HepG2 (cell line): ENCODE data around the gene CACNA1C. TPM values are rescaled to one million over a fixed set of nuclear protein-coding genes. Genes with fewer than 3 reads are reported as not detected.

Experiments used
- FOSL2 ChIP-seq: sonication (generic); formaldehyde crosslinking; IDR thresholded peaks from 2 replicates; pipeline ENCODE4 v1.4.0; 2020; ENCODE audit warnings: missing genetic modification reagents
- HNRNPH1 ChIP-seq: fragments of 200-400 bp; formaldehyde crosslinking; optimal IDR thresholded peaks from 2 replicates; pipeline ENCODE3; 2017; ENCODE audit warnings: mild to moderate bottlenecking, low read depth, low read length
- IRF2 ChIP-seq: IDR thresholded peaks from 2 replicates; pipeline ENCODE4 v1.6.1; 2018; ENCODE audit warnings: missing genetic modification reagents, missing compliant biosample characterization
- KAT2B ChIP-seq: fragments of 150-350 bp; IDR thresholded peaks from 2 replicates; pipeline ENCODE4 v1.6.1; 2014; ENCODE audit warnings: low read depth, low read length, borderline replicate concordance
- KDM6A ChIP-seq: IDR thresholded peaks from 2 replicates; pipeline ENCODE4 v1.6.1; 2016; ENCODE audit warnings: low read depth
- NKX3-1 ChIP-seq: sonication (generic); formaldehyde crosslinking; IDR thresholded peaks from 2 replicates; pipeline ENCODE4 v1.5.0; 2020; ENCODE audit warnings: missing genetic modification reagents
- RFX3 ChIP-seq: IDR thresholded peaks from 2 replicates; pipeline ENCODE4 v1.6.1; 2016; ENCODE audit warnings: missing biosample characterization, missing genetic modification reagents
- SALL1 ChIP-seq: sonication (generic); formaldehyde crosslinking; IDR thresholded peaks from 2 replicates; pipeline ENCODE4 v1.8.0; 2022; ENCODE audit warnings: mild to moderate bottlenecking, missing genetic modification reagents
- SKIL ChIP-seq: sonication (generic); formaldehyde crosslinking; IDR thresholded peaks from 2 replicates; pipeline ENCODE4 v1.8.0; 2022; ENCODE audit warnings: missing genetic modification reagents, mild to moderate bottlenecking, moderate library complexity, borderline replicate concordance
- SOX13 ChIP-seq, 3 experiments: fragments of 450-650 bp in 1 of 3; sonication (generic) in 1 of 3; formaldehyde crosslinking in 1 of 3; IDR thresholded peaks in 2 of 3; conservative IDR thresholded peaks in 1 of 3; 2 replicates each; pipeline versions ENCODE4 v1.5.0 to v1.6.1; 2016 to 2020; ENCODE audit warnings: antibody characterized with exemption in 1 of 3, mild to moderate bottlenecking in 1 of 3, missing compliant biosample characterization in 1 of 3, missing genetic modification reagents in 1 of 3, moderate library complexity in 1 of 3
- TCF7 ChIP-seq: sonication (generic); IDR thresholded peaks from 2 replicates; pipeline ENCODE4 v1.6.1; 2016; ENCODE audit warnings: antibody characterized with exemption, low read depth
- TEAD3 ChIP-seq: optimal IDR thresholded peaks from 2 replicates; pipeline ENCODE3; 2016; ENCODE audit warnings: borderline replicate concordance
- THAP11 ChIP-seq: IDR thresholded peaks from 2 replicates; pipeline ENCODE4 v1.6.1; 2016; ENCODE audit warnings: missing biosample characterization, missing genetic modification reagents
- ZBTB7B ChIP-seq: sonication (generic); formaldehyde crosslinking; IDR thresholded peaks from 2 replicates; pipeline ENCODE4 v1.4.0; 2020; ENCODE audit warnings: missing genetic modification reagents
- ZNF326 ChIP-seq: sonication (generic); formaldehyde crosslinking; IDR thresholded peaks from 2 replicates; pipeline ENCODE4 v1.4.0; 2020; ENCODE audit warnings: missing genetic modification reagents, borderline replicate concordance
- ZNF34 ChIP-seq: sonication (generic); formaldehyde crosslinking; IDR thresholded peaks from 2 replicates; pipeline ENCODE4 v1.4.0; 2020; ENCODE audit warnings: mild to moderate bottlenecking, missing genetic modification reagents, borderline replicate concordance
- ZNF484 ChIP-seq: sonication (generic); formaldehyde crosslinking; IDR thresholded peaks from 2 replicates; pipeline ENCODE4 v1.5.1; 2020; ENCODE audit warnings: mild to moderate bottlenecking, low read depth, missing genetic modification reagents, borderline replicate concordance
- ZNF619 ChIP-seq: sonication (generic); formaldehyde crosslinking; IDR thresholded peaks from 2 replicates; pipeline ENCODE4 v1.4.0; 2020; ENCODE audit warnings: mild to moderate bottlenecking, missing genetic modification reagents
- polyA plus RNA-seq, 8 experiments: library from polyadenylated mRNA; depleted of rRNA in 3 of 8; stranded (reverse) in 7 of 8; unstranded in 1 of 8; fragments of >200 nt; fragmentation: Illumina TruSeq in 4 of 8; extraction: Trizol in 4 of 8; gene quantifications; 2 replicates each; pipeline versions ENCODE4 v1.2.1 to v1.2.3, GENCODE V29; 2011 to 2016; ENCODE audit warnings: low read depth in 4 of 8, missing spikeins in 1 of 8, mixed read lengths in 1 of 8; ENCODE audit not compliant: insufficient read depth in 1 of 8
- total RNA-seq, 5 experiments: library from RNA; depleted of rRNA; stranded (reverse); fragments of >200 nt; fragmentation: Illumina TruSeq; extraction: Trizol; gene quantifications; 2 replicates each; pipeline ENCODE4 v1.2.3, GENCODE V29; 2016; ENCODE audit warnings: low read depth in 1 of 5
- TF ChIP-seq, protein P1 (sequence below): sonication (generic); formaldehyde crosslinking; IDR thresholded peaks from 2 replicates; pipeline ENCODE4 v1.4.0; 2020; ENCODE audit warnings: missing genetic modification reagents
- TF ChIP-seq, protein P2 (sequence below): fragments of 450-650 bp; IDR thresholded peaks from 2 replicates; pipeline ENCODE4 v1.6.1; 2017; ENCODE audit warnings: mild to moderate bottlenecking
- TF ChIP-seq, protein P3 (sequence below): IDR thresholded peaks from 2 replicates; pipeline ENCODE4 v1.6.1; 2012; ENCODE audit warnings: low read length, improper control_type of control experiment

The CACNA1C gene
- total and polyA plus RNA-seq, 2 of the 13 experiments (the other 11 are each of a cell fraction or from before 2014, with no cell fraction given) = not detected

DNA sequence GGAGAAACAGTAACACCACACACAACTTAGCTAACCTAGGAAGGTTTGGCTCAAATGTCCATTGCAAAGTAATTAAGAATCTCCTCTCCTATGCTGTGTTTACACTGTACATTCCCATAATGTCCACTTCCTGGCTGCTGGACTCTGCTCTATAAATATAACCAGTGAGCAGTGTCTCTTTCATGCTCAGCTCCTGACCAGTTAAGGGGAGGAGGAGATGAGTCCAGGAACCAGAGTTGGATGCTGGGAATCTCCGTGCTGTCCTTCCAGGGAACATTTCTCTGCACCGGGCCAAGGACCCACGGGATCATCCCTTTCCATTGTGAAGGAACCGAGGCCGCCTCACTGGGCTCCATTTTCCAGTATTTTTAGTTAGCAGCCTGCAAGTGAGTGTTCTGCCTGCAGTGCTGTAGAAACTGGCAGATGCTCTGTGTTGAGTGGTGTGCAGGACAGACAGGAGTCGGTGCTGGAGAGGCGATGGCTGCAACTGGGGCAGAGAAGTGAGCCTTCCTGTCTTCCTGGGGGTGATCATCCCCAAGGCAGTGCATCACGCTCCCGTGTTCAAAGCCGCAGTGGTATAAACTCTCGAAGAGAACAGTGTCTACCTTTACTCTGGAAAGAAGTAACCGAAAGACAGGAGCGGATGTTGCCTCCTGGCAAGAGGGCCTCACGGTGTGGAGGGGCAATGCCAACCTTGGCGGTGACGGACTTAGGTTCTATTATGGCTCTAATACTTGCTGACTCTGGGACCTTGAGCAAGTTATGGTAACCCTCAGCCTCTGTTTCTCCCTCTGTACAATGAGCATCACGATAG, 195.5 kb downstream of the CACNA1C start (continued):
- peak; percentile 77; the same call in 1 of the 2 replicates for TF ChIP-seq IRF2 (CRISPR knock-in tag)
- no peak for TF ChIP-seq ZNF619 (CRISPR knock-in tag)
- TF ChIP-seq HNRNPH1 = no peak
- TF ChIP-seq, protein P1, sequence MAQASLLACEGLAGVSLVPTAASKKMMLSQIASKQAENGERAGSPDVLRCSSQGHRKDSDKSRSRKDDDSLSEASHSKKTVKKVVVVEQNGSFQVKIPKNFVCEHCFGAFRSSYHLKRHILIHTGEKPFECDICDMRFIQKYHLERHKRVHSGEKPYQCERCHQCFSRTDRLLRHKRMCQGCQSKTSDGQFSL (CRISPR knock-in tag) = peak; percentile 30; the same call in 1 of the 2 replicates
- TF ChIP-seq SALL1 (CRISPR knock-in tag) = peak; percentile 94
- TF ChIP-seq, protein P2, sequence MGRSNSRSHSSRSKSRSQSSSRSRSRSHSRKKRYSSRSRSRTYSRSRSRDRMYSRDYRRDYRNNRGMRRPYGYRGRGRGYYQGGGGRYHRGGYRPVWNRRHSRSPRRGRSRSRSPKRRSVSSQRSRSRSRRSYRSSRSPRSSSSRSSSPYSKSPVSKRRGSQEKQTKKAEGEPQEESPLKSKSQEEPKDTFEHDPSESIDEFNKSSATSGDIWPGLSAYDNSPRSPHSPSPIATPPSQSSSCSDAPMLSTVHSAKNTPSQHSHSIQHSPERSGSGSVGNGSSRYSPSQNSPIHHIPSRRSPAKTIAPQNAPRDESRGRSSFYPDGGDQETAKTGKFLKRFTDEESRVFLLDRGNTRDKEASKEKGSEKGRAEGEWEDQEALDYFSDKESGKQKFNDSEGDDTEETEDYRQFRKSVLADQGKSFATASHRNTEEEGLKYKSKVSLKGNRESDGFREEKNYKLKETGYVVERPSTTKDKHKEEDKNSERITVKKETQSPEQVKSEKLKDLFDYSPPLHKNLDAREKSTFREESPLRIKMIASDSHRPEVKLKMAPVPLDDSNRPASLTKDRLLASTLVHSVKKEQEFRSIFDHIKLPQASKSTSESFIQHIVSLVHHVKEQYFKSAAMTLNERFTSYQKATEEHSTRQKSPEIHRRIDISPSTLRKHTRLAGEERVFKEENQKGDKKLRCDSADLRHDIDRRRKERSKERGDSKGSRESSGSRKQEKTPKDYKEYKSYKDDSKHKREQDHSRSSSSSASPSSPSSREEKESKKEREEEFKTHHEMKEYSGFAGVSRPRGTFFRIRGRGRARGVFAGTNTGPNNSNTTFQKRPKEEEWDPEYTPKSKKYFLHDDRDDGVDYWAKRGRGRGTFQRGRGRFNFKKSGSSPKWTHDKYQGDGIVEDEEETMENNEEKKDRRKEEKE = no peak
- TF ChIP-seq ZNF326 = no peak
- TF ChIP-seq NKX3-1 (CRISPR knock-in tag) = no peak
- no peak for TF ChIP-seq KAT2B
- TF ChIP-seq TCF7 = peak; percentile 80
- no peak for TF ChIP-seq RFX3 (CRISPR knock-in tag)
- TF ChIP-seq, protein P3, sequence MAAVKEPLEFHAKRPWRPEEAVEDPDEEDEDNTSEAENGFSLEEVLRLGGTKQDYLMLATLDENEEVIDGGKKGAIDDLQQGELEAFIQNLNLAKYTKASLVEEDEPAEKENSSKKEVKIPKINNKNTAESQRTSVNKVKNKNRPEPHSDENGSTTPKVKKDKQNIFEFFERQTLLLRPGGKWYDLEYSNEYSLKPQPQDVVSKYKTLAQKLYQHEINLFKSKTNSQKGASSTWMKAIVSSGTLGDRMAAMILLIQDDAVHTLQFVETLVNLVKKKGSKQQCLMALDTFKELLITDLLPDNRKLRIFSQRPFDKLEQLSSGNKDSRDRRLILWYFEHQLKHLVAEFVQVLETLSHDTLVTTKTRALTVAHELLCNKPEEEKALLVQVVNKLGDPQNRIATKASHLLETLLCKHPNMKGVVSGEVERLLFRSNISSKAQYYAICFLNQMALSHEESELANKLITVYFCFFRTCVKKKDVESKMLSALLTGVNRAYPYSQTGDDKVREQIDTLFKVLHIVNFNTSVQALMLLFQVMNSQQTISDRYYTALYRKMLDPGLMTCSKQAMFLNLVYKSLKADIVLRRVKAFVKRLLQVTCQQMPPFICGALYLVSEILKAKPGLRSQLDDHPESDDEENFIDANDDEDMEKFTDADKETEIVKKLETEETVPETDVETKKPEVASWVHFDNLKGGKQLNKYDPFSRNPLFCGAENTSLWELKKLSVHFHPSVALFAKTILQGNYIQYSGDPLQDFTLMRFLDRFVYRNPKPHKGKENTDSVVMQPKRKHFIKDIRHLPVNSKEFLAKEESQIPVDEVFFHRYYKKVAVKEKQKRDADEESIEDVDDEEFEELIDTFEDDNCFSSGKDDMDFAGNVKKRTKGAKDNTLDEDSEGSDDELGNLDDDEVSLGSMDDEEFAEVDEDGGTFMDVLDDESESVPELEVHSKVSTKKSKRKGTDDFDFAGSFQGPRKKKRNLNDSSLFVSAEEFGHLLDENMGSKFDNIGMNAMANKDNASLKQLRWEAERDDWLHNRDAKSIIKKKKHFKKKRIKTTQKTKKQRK = no peak
- TF ChIP-seq THAP11 = peak; percentile 72
- TF ChIP-seq ZBTB7B (CRISPR knock-in tag) = no peak
- TF ChIP-seq SKIL (CRISPR knock-in tag) = 0 out of 2 replicates have a peak, but pooled peaks have one; percentile 30
- TF ChIP-seq ZNF34 (CRISPR knock-in tag) = no peak
- peak; percentile 46; the same call in 1 of the 2 replicates for TF ChIP-seq SOX13 (IDR thresholded peaks at IDR 0.05)
- peak in 1 of 2 experiments; percentile 77; a peak in 2 of 4 replicates for TF ChIP-seq SOX13 (CRISPR knock-in tag; conservative IDR thresholded peaks at IDR 0.05 in 1 of 2, IDR thresholded peaks at IDR 0.05 in 1 of 2)
- peak; percentile 61 for TF ChIP-seq FOSL2
- TF ChIP-seq ZNF484 (CRISPR knock-in tag) = no peak
- TF ChIP-seq TEAD3 (CRISPR knock-in tag) = peak; percentile 99
- peak; percentile 88 for TF ChIP-seq KDM6A (CRISPR knock-in tag)
